ENCODE results near the gene HSD11B2.

- TF ChIP-seq CTCF (IDR thresholded peaks at IDR 0.05 in 8 of 11, conservative IDR thresholded peaks at IDR 0.05 in 3 of 11) (no peak), POLR2A (IDR thresholded peaks at IDR 0.05) (no peak)
Observed at GRCh38 chr16:67397036-67397801, 33.7 kb upstream of the HSD11B2 start.

Measured in spleen (tissue), 7 donors.